T-helper 1 cell treated with Interleukin-12 subunit alpha and Interleukin-12 subunit beta and Interleukin-4 antibody, amounts not matched to agents 30 μg/mL and 1 μg/mL, for 36 hours (primary cell): ENCODE results near the gene TIGD1.

Source experiments
- H3K27ac Mint-ChIP-seq: one replicate; pipeline ENCODE4 v1.8.0; 2021; ENCODE audit warnings: mild to moderate bottlenecking, mixed read lengths
- H3K27me3 Mint-ChIP-seq: one replicate; pipeline ENCODE4 v1.8.0; 2021; ENCODE audit warnings: low read depth, mixed read lengths
- H3K36me3 Mint-ChIP-seq: one replicate; pipeline ENCODE4 v1.8.0; 2021; ENCODE audit warnings: low read depth, mixed read lengths
- H3K4me1 Mint-ChIP-seq: one replicate; pipeline ENCODE4 v1.8.0; 2021; ENCODE audit warnings: low read depth, mixed read lengths
- H3K4me3 Mint-ChIP-seq: one replicate; pipeline ENCODE4 v1.8.0; 2021; ENCODE audit warnings: mild to moderate bottlenecking, moderate library complexity, mixed read lengths
- H3K9me3 Mint-ChIP-seq: one replicate; pipeline ENCODE4 v1.8.0; 2021; ENCODE audit warnings: mixed read lengths

Gene TIGD1

DNA sequence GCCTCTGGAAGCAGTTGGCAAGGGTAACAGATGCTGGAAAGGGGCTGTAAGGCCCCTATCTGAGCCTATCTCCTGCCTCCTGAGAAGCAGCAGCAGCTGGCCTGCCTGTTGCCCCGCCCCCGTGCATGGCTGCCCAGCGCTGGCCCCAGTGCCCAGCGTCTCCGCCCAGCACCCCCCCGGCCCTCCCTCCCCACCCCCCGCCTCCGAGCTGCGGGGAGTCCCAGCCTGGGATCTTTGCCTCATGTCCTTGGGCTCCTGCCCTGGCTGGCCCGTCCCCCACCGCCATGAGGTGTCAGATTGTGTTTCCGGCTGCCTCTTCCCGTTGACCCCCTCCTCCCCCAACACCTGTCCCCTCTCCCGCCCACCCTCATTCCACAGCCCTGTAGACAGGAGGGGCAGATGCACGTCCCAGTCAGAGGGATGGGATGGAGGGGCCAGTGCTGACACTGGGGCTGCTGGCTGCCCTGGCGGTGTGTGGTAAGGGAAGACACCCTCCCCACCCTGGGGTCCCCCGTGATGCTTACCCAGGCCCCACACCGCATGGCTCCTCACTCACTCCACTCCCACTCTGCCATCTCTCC is 24.5 kb downstream of the TIGD1 start, which contains the start of gene CHRND:
TSS of gene CHRND (plus strand) at position 370 of the 581 bp plus-strand sequence. CDS start at position 426, 56 bp downstream.
- H3K9me3 Mint-ChIP-seq, result no peaks in the 10 kb centered on the region
- H3K4me1 Mint-ChIP-seq, result peaks cover 5% of the 10 kb centered on the region
- H3K4me3 Mint-ChIP-seq, result no peak within 1 kb of the TSS
- H3K27me3 Mint-ChIP-seq, result peaks cover 22% of the 10 kb centered on the region
- no peaks in the 10 kb centered on the region for H3K36me3 Mint-ChIP-seq
- no peak within 1 kb of the TSS for H3K27ac Mint-ChIP-seq

DNA sequence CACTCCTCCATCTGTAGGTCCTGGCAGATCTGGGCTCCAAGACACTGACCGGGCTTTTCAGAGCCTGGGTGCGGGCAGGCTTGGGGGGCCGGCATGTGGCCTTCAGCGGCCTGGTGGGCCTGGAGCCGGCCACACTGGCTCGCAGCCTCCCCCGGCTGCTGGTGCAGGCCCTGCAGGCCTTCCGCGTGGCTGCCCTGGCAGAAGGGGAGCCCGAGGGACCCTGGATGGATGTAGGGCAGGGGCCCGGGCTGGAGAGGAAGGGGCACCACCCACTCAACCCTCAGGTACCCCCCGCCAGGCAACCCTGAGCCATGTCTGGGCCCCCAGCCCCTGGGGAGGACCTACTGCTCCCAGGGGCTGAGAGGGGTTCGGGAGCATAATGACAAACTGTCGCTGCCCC is 25.2 kb downstream of the TIGD1 start:
- no peaks in the 10 kb centered on the region for H3K36me3 Mint-ChIP-seq
- no peaks in the 10 kb centered on the region for H3K9me3 Mint-ChIP-seq
- no peak overlapping the region for H3K4me3 Mint-ChIP-seq
- peaks cover 5% of the 10 kb centered on the region for H3K4me1 Mint-ChIP-seq
- no peak overlapping the region for H3K27ac Mint-ChIP-seq
- H3K27me3 Mint-ChIP-seq, result peaks cover 22% of the 10 kb centered on the region

DNA sequence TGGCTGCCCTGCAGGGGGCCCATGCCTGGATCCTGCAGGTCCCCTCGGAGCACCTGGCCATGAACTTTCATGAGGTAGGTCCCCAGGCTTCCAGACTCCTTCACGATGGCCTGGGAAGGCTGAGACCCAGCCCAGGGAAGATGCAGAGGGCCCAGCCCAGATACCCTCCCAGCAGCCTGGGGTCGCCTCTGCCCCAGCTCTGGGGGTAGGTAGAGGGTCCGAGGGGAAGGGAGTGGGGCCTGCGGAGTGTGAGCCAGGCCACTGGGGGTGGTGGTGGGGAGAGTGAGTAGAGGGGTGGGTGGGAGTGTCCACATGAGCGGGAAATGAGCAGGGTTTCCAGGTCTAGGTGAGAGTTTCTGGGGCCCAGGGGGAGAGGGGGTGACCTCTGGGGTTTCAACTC is 25.6 kb downstream of the TIGD1 start:
- H3K27ac Mint-ChIP-seq, result no peak overlapping the region
- H3K27me3 Mint-ChIP-seq, result peaks cover 22% of the 10 kb centered on the region
- H3K9me3 Mint-ChIP-seq, result no peaks in the 10 kb centered on the region
- H3K4me1 Mint-ChIP-seq, result peaks cover 5% of the 10 kb centered on the region
- H3K36me3 Mint-ChIP-seq, result no peaks in the 10 kb centered on the region
- H3K4me3 Mint-ChIP-seq, result no peak overlapping the region

DNA sequence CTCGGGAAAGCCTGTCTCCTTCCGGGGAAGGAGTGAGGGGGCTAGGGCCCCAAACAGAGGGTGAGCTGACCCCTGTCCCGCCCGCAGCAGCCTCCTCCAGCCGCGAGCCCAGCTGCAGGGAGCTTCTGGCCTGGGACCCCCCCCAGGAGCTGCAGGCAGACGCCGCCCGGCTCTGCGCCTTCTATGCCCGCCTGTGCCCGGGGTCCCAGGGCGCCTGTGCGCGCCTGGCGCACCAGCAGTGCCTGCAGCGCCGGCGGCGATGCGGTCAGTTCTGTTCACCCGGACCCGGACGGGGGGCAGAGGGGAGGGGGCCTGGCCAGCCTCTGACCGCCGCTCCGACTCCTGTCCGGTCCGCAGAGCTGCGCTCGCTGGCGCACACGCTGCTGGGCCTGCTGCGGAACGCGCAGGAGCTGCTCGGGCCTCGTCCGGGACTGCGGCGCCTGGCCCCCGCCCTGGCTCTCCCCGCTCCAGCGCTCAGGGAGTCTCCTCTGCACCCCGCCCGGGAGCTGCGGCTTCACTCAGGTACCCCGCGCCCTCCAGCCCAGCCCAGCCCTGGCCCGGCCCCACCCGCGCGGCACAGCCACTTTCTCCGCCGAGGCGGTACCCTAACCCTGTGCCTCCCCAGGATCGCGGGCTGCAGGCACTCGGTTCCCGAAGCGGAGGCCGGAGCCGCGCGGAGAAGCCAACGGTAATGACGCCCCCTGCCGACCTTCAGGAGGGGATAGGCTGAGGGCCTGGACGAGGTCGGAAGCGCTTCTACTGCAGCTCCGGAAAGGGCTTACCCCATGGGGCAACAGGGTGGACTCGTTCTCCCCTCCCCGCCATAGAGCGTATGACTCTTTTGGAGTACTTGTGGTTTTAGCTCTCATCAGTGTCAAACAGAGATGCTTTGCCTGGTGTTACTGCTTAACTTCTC is 26.4 kb downstream of the TIGD1 start:
- Mint-ChIP-seq H3K27me3 (peaks cover 28% of the 10 kb centered on the region), H3K4me1 (peaks cover 4% of the 10 kb centered on the region), H3K36me3 (no peaks in the 10 kb centered on the region), H3K27ac (no peak overlapping the region), H3K9me3 (no peaks in the 10 kb centered on the region), H3K4me3 (peak overlapping the region; percentile 28)

DNA sequence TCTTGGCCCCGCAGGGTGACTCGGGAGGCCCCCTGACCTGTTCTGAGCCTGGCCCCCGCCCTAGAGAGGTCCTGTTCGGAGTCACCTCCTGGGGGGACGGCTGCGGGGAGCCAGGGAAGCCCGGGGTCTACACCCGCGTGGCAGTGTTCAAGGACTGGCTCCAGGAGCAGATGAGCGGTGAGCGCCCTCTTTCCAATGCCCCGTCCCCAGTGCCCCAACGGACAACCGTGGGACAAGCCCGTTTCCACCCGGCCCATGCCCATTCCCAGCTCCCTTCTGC is 27.0 kb downstream of the TIGD1 start:
- H3K9me3 Mint-ChIP-seq, result no peaks in the 10 kb centered on the region
- H3K4me1 Mint-ChIP-seq, result peaks cover 2% of the 10 kb centered on the region
- peaks cover 31% of the 10 kb centered on the region for H3K27me3 Mint-ChIP-seq
- no peak overlapping the region for H3K27ac Mint-ChIP-seq
- H3K36me3 Mint-ChIP-seq, result no peaks in the 10 kb centered on the region
- no peak overlapping the region for H3K4me3 Mint-ChIP-seq

DNA sequence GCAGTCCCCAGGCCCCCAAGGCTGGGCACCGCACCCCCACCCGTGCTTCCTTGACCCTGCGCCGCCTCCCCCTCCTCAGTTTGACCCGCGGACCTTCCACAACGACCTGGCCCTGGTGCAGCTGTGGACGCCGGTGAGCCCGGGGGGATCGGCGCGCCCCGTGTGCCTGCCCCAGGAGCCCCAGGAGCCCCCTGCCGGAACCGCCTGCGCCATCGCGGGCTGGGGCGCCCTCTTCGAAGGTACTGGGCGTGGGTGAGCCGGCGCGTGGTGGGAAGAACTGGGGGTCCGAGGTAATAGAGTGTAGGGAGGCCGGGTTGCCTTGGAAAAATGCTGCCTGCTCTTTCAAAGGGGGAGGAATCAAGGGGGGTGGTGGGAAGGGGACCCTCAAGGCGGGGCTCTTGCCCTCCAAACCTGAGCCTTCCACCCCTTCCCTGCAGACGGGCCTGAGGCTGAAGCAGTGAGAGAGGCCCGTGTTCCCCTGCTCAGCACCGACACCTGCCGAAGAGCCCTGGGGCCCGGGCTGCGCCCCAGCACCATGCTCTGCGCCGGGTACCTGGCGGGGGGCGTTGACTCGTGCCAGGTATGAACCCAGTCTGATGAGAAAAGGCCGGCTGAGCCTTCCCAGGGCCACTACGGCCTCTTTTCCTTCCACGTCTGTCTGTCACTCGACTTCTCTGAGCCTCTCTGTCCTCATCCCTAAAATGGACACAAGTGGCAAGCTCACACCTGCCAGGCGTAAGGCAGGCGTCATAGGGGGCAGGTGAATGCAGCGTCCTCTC is 27.5 kb downstream of the TIGD1 start:
- Mint-ChIP-seq H3K9me3 (no peaks in the 10 kb centered on the region), H3K27ac (no peak overlapping the region), H3K4me1 (peaks cover 2% of the 10 kb centered on the region), H3K4me3 (peak overlapping the region; percentile 21), H3K27me3 (peaks cover 32% of the 10 kb centered on the region), H3K36me3 (no peaks in the 10 kb centered on the region)

DNA sequence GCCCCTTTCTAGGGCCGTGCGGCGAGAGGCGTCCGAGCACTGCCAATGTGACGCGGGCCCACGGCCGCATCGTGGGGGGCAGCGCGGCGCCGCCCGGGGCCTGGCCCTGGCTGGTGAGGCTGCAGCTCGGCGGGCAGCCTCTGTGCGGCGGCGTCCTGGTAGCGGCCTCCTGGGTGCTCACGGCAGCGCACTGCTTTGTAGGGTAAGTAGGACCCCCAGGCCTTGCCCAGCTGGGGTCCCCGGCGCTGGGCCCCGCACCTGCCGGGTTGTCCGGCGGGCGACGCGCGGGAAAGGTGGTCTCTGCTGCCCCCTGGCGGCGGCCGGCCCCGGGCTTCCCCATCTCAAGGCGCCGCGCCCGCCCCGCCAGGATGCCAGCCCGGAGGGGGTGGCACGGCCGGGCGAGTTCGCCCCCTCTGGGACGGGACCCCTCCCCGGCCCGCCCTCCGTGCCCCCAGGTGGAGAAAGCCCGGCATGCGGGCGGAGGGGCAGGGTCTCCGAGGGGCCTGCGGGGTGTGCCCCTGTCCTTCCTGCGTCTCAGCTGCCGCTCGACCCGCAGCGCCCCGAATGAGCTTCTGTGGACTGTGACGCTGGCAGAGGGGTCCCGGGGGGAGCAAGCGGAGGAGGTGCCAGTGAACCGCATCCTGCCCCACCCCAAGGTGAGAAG is 28.3 kb downstream of the TIGD1 start:
- Mint-ChIP-seq H3K27ac (no peak overlapping the region), H3K27me3 (peaks cover 30% of the 10 kb centered on the region)

DNA sequence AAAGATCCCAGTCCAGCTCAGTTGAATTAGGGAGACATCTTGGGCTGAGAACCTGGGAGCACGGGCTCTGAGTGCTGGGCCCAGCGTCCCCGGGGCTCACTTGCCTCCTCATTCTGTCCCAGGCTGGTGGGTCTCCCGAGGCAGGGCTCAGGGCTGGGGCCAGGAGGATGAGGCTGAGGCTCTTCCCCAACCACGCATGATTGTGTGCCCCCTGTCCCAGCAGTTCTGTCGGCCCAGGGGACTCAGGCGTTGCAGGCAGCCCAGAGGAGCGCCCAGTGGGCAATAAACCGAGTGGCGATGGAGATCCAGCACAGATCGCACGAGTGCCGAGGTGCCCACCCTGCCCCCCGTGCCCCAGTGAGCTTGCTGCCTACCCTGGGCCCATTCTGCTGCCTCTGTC is 29.3 kb downstream of the TIGD1 start:
- Mint-ChIP-seq H3K27me3 (peaks cover 30% of the 10 kb centered on the region), H3K4me1 (peaks cover 2% of the 10 kb centered on the region), H3K4me3 (no peak overlapping the region), H3K27ac (no peak overlapping the region), H3K9me3 (no peaks in the 10 kb centered on the region), H3K36me3 (no peaks in the 10 kb centered on the region)

More for the DNA sequence above, 28.3 kb downstream of the TIGD1 start:
- H3K4me1 Mint-ChIP-seq, result peaks cover 2% of the 10 kb centered on the region
- no peaks in the 10 kb centered on the region for H3K9me3 Mint-ChIP-seq
- H3K36me3 Mint-ChIP-seq, result no peaks in the 10 kb centered on the region
- no peak overlapping the region for H3K4me3 Mint-ChIP-seq

DNA sequence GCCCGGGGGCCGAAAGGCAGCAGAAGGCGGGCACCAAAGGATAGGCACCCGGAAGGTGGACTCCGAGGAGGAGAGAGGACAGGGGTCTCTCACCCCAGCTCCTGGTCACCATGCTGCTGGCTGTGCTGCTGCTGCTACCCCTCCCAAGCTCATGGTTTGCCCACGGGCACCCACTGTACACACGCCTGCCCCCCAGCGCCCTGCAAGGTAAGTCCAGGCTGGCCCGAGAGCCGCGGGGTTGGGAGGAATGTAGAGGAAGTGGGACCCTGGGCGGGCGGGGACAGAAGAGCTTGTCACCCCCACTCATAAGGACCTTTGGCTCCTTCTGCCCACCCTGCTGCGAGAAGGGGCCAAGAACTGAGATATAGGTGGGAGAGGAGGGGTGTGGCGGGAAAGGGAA is 29.9 kb downstream of the TIGD1 start:
- peaks cover 2% of the 10 kb centered on the region for H3K4me1 Mint-ChIP-seq
- no peak overlapping the region for H3K27ac Mint-ChIP-seq
- H3K36me3 Mint-ChIP-seq, result no peaks in the 10 kb centered on the region
- no peak overlapping the region for H3K4me3 Mint-ChIP-seq
- no peaks in the 10 kb centered on the region for H3K9me3 Mint-ChIP-seq
- peaks cover 30% of the 10 kb centered on the region for H3K27me3 Mint-ChIP-seq

DNA sequence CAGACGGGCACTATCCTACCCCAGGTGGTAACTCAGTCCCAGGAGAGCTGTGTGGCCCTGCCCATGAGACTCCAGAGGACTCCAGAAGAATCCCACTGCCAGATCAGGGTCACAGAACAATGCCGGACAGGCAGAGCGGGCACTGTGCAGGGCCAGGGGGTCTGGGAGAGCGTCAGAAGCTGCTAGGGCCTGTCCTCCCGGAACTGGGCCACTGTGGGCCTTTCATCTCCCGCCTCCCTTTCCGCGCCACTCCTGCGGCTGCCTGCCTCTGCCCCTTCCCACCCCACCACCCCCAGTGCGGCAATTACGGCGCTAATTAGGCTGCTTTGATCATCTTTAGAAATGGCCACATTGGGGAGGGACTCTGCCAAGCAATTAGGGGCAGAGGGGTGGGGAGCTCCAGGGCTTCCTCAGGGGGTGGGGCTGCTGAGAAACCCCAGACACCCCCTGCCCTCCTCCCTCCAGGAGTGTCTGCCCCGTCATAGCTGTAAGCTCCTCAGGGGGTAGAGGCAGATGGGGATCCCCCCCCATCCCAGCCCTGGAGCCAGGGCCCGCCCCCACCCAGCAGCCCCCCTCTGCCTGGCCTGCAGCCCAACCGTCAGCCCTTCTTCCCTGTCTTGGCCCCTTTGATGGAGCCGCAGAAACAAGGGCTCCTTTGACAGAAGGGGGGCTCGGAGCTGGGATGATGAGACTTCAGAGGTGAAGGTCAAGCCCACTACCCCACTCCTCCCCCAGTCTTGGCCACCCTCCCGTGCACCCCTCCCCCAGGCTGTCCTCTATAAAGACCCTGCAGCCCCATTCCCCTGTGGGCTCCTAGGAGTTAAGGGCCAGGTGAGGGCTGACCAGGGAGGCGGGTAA is 30.5 kb downstream of the TIGD1 start, which contains the start of gene PRSS56:
TSS of gene PRSS56 (plus strand) at position 808 of the 858 bp plus-strand sequence. CDS start 211 bp downstream, outside the sequence.
- H3K4me3 Mint-ChIP-seq, result no peak within 1 kb of the TSS
- H3K27ac Mint-ChIP-seq, result no peak within 1 kb of the TSS
- no peaks in the 10 kb centered on the region for H3K9me3 Mint-ChIP-seq
- peaks cover 30% of the 10 kb centered on the region for H3K27me3 Mint-ChIP-seq
- H3K36me3 Mint-ChIP-seq, result no peaks in the 10 kb centered on the region
- H3K4me1 Mint-ChIP-seq, result peaks cover 2% of the 10 kb centered on the region

DNA sequence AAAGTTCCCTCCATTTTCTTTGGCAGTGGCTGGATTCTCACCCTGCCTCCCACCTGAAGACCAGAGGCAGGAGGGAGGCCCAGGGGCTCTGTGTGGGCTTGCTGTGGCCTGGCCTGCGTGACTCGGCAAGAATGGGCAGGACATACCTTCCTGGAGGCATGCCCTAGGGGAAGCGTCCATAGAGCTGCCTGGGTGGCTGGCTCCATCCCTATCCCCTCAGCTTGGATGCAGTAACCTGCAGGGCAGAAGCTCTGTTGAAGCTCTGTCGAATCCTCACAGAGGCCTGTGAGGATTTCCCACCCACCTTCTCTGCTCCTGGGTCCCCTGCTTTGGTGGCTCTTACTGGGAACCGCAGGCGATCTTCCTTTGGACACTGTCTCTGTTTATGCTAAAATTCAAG is 31.5 kb downstream of the TIGD1 start:
- Mint-ChIP-seq H3K36me3 (no peaks in the 10 kb centered on the region), H3K4me3 (no peak overlapping the region), H3K27me3 (peaks cover 23% of the 10 kb centered on the region), H3K27ac (no peak overlapping the region), H3K9me3 (no peaks in the 10 kb centered on the region), H3K4me1 (peaks cover 2% of the 10 kb centered on the region)

DNA sequence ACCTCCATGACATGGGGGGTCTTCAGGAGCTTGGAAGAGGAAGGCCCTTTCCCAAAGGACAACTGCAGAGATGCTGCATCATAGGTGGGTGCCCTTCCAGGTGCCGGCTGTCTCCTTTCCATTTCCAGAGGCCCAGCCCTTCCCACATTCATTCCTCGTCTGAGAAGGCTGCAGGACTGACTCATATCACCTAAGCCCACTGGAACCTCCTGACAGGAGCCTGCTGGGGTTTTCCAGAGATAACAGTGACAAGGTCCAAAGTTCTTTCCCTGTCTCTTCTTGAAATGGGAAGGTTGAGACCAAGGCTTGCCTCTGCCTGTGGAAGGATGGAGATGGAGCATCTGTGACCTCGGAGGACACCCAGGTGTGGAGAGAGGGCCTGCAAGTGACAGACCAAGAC is 33.8 kb downstream of the TIGD1 start:
- Mint-ChIP-seq H3K9me3 (no peaks in the 10 kb centered on the region), H3K27me3 (peaks cover 14% of the 10 kb centered on the region), H3K36me3 (no peaks in the 10 kb centered on the region), H3K4me3 (no peak overlapping the region), H3K4me1 (peaks cover 2% of the 10 kb centered on the region), H3K27ac (no peak overlapping the region)

DNA sequence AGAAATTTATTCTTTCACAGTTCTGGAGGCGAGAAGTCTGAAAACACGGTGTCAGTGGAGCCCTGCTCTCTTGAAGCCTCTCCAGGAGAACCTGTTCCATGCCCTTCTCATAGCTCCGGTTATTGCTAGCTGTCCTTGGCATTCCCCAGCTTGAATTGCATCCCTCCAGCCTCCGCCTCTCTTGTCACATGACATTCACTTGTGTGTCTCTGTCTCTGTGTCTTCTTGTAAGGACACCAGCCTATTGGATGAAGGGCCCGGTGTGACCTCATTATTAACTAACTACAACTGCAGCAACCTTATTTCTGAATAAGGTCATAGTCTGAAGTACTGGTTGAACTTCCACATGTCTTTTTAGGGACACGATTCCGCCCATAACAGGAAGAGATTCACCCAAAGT is 34.7 kb downstream of the TIGD1 start:
- H3K36me3 Mint-ChIP-seq, result no peaks in the 10 kb centered on the region
- peaks cover 11% of the 10 kb centered on the region for H3K27me3 Mint-ChIP-seq
- H3K4me1 Mint-ChIP-seq, result no peaks in the 10 kb centered on the region
- no peak overlapping the region for H3K27ac Mint-ChIP-seq
- no peak overlapping the region for H3K4me3 Mint-ChIP-seq
- H3K9me3 Mint-ChIP-seq, result no peaks in the 10 kb centered on the region
